ENCODE measurements around the gene SUPT20H.
A peak's percentile ranks its signal among the peaks of the same experiment; 100 is the strongest.

SUPT20H gene

GRCh38 chr13:37058910-37059847, at the start of gene SUPT20H:
SUPT20H (minus strand) TSS chr13:37059688; CDS start chr13:37051490, 8,198 bp downstream.
- Histone ChIP-seq H3K27ac (ENCODE audit: low read depth, low read length, poor library complexity, severe bottlenecking) (peak within 1 kb of the TSS; percentile 57), H2AFZ (ENCODE audit: low read length) (peak within 1 kb of the TSS; percentile 93), H3K4me3 (ENCODE audit: low read depth, low read length, poor library complexity, severe bottlenecking) (peak within 1 kb of the TSS; percentile 71), H4K20me1 (ENCODE audit: insufficient read depth, low read length) (no peaks in the 10 kb centered on the region), H3K79me2 (ENCODE audit: insufficient read depth, low read length) (peaks cover 11% of the 10 kb centered on the region), H3K9me2 (ENCODE audit: low read depth, low read length) (no peaks in the 10 kb centered on the region), H3F3A (ENCODE audit: insufficient read depth, low read length) (no peaks in the 10 kb centered on the region), H3K4me2 (ENCODE audit: low read length) (peak within 1 kb of the TSS; percentile 91), H3K9me3 (ENCODE audit: low read length) (no peaks in the 10 kb centered on the region), H3K36me3 (ENCODE audit: insufficient read depth, low read length) (peaks cover 3% of the 10 kb centered on the region; the same call in 1 of the 2 replicates), H3K4me1 (ENCODE audit: insufficient read depth, low read length, severe bottlenecking) (peaks cover 14% of the 10 kb centered on the region), H3K9ac (ENCODE audit: low read length) (peak within 1 kb of the TSS; percentile 74), H3K27me3 (ENCODE audit: insufficient read depth, low read length) (no peaks in the 10 kb centered on the region)
- TF ChIP-seq EZH2 (IDR thresholded peaks at IDR 0.05; ENCODE audit: borderline replicate concordance, low read length), result no peak
- TF ChIP-seq CTCF (IDR thresholded peaks at IDR 0.05; ENCODE audit: low read length), result no peak

GRCh38 chr13:37109051-37109678, 49.7 kb upstream of the SUPT20H start:
- TF ChIP-seq CTCF (IDR thresholded peaks at IDR 0.05; ENCODE audit: low read length) (peak; percentile 57; the same call in 1 of the 2 replicates), EZH2 (IDR thresholded peaks at IDR 0.05; ENCODE audit: borderline replicate concordance, low read length) (no peak)
- H3K9ac ChIP-seq (ENCODE audit: low read length), result no peak overlapping the region
- H3K79me2 ChIP-seq (ENCODE audit: insufficient read depth, low read length), result no peaks in the 10 kb centered on the region
- H3K4me1 ChIP-seq (ENCODE audit: insufficient read depth, low read length, severe bottlenecking), result no peaks in the 10 kb centered on the region
- no peaks in the 10 kb centered on the region for H3K9me2 ChIP-seq (ENCODE audit: low read depth, low read length)
- no peak overlapping the region for H2AFZ ChIP-seq (ENCODE audit: low read length)
- H3F3A ChIP-seq (ENCODE audit: insufficient read depth, low read length), result no peaks in the 10 kb centered on the region
- H3K9me3 ChIP-seq (ENCODE audit: low read length), result no peaks in the 10 kb centered on the region
- H4K20me1 ChIP-seq (ENCODE audit: insufficient read depth, low read length), result no peaks in the 10 kb centered on the region
- no peaks in the 10 kb centered on the region for H3K27me3 ChIP-seq (ENCODE audit: insufficient read depth, low read length)
- no peak overlapping the region for H3K4me2 ChIP-seq (ENCODE audit: low read length)
- H3K36me3 ChIP-seq (ENCODE audit: insufficient read depth, low read length), result no peaks in the 10 kb centered on the region
- no peak overlapping the region for H3K4me3 ChIP-seq (ENCODE audit: low read depth, low read length, poor library complexity, severe bottlenecking)
- H3K27ac ChIP-seq (ENCODE audit: low read depth, low read length, poor library complexity, severe bottlenecking), result no peak overlapping the region

- no peak overlapping the region for H3K9ac ChIP-seq (ENCODE audit: low read length)
These were observed 48.4 kb upstream of the SUPT20H start for GRCh38 chr13:37107868-37108267.

More at GRCh38 chr13:37107868-37108267, 48.4 kb upstream of the SUPT20H start:
- Histone ChIP-seq H3K79me2 (ENCODE audit: insufficient read depth, low read length) (no peaks in the 10 kb centered on the region), H3K4me3 (ENCODE audit: low read depth, low read length, poor library complexity, severe bottlenecking) (no peak overlapping the region), H3K9me2 (ENCODE audit: low read depth, low read length) (no peaks in the 10 kb centered on the region), H3K36me3 (ENCODE audit: insufficient read depth, low read length) (no peaks in the 10 kb centered on the region), H3K27me3 (ENCODE audit: insufficient read depth, low read length) (no peaks in the 10 kb centered on the region), H3K4me1 (ENCODE audit: insufficient read depth, low read length, severe bottlenecking) (no peaks in the 10 kb centered on the region), H4K20me1 (ENCODE audit: insufficient read depth, low read length) (no peaks in the 10 kb centered on the region), H3K27ac (ENCODE audit: low read depth, low read length, poor library complexity, severe bottlenecking) (no peak overlapping the region), H2AFZ (ENCODE audit: low read length) (no peak overlapping the region), H3K4me2 (ENCODE audit: low read length) (no peak overlapping the region), H3K9me3 (ENCODE audit: low read length) (no peaks in the 10 kb centered on the region), H3F3A (ENCODE audit: insufficient read depth, low read length) (no peaks in the 10 kb centered on the region)
- TF ChIP-seq EZH2 (IDR thresholded peaks at IDR 0.05; ENCODE audit: borderline replicate concordance, low read length) (no peak), CTCF (IDR thresholded peaks at IDR 0.05; ENCODE audit: low read length) (no peak)

All from OCI-LY1 (cell line).